HCT116 (cell line): ENCODE measurements around the gene PRLR. TPM values are rescaled to one million over a fixed set of nuclear protein-coding genes. Genes with fewer than 3 reads are reported as not detected.

ENCODE experiments used
- ATAC-seq: fragments of 200-7000 bp; cut with Tn5 transposase; 2 replicates; pipeline ENCODE4 v1.9.1; 2020; ENCODE audit warnings: mild to moderate bottlenecking, moderate library complexity
- BruUV-seq: library from RNA; stranded (reverse); fragments of 400-500 nt; replicated peaks from 2 replicates; lab custom pipeline; 2021; lab: Mats Ljungman, UMichigan
- CTCF ChIA-PET: fragments of 300-600 bp; sonication (Branson Sonifier 250); formaldehyde crosslinking; loops from one replicate; lab custom pipeline; 2021; ENCODE audit warnings: antibody characterized with exemption; lab: Charles Lee
- POLR2A ChIA-PET: fragments of 300-600, 350-600 bp; sonication (Branson Sonifier 250); formaldehyde crosslinking; loops from one replicate; lab custom pipeline; 2021; ENCODE audit warnings: antibody characterized with exemption; lab: Charles Lee
- RAD21 ChIA-PET, 2 experiments: fragments of 300-600 bp; sonication (Branson Sonifier 250); formaldehyde crosslinking; loops; one replicate each; lab custom pipeline; 2023; ENCODE audit warnings: low total read pairs in 2 of 2; ENCODE audit not compliant: uncharacterized antibody in 2 of 2, unreplicated experiment in 2 of 2, low non-redundant PET in 1 of 2; lab: Charles Lee
- DNase-seq: peaks from one replicate; pipeline ENCODE4 v3.0.0-alpha.2; 2010; ENCODE audit warnings: low read depth, low spot score
- H2AFZ ChIP-seq: fragments of 200-600 bp; shearing (Covaris generic), sonication (generic); 2 replicates; pipeline ENCODE4 v1.6.1; 2017; ENCODE audit warnings: low read depth, mixed run types, mixed read lengths, antibody characterized with exemption, low read length; ENCODE audit not compliant: poor library complexity, severe bottlenecking
- H3K27ac ChIP-seq: 2 replicates; pipeline ENCODE4 v1.5.1; 2012; ENCODE audit warnings: low read depth, low read length
- H3K27me3 ChIP-seq: fragments of 200-600 bp; sonication (generic); 2 replicates; pipeline ENCODE4 v1.6.1; 2016; ENCODE audit warnings: mixed run types, low read length, mixed read lengths; ENCODE audit not compliant: insufficient read depth
- H3K36me3 ChIP-seq, 2 experiments: fragments of 200-500 bp in 1 of 2; fragments of 200-600 bp in 1 of 2; sonication (Bioruptor generic) in 1 of 2; sonication (generic) in 1 of 2; 2 replicates each; pipeline versions ENCODE4 v1.5.1 to v1.6.1; 2014 to 2016; ENCODE audit warnings: low read length in 2 of 2, inconsistent platforms in 1 of 2, mixed read lengths in 1 of 2, mixed run types in 1 of 2; ENCODE audit not compliant: insufficient read depth in 2 of 2, control insufficient read depth in 1 of 2
- H3K4me1 ChIP-seq, 2 experiments: fragments of 200-600 bp in 1 of 2; sonication (generic) in 1 of 2; 2 replicates each; pipeline versions ENCODE4 v1.5.1 to v1.6.1; 2012 to 2017; ENCODE audit warnings: low read length in 2 of 2, inconsistent platforms in 1 of 2, mild to moderate bottlenecking in 1 of 2, mixed read lengths in 1 of 2, mixed run types in 1 of 2, moderate library complexity in 1 of 2; ENCODE audit not compliant: insufficient read depth in 2 of 2, control insufficient read depth in 1 of 2
- H3K4me2 ChIP-seq: fragments of 200-600 bp; sonication (generic); 2 replicates; pipeline ENCODE4 v1.6.1; 2017; ENCODE audit warnings: mixed run types, low read length, mixed read lengths
- H3K4me3 ChIP-seq, 2 experiments: fragments of 200-600 bp in 1 of 2; sonication (generic) in 1 of 2; replicated peaks in 1 of 2; 2 replicates each; pipeline ENCODE4 v1.5.1; 2011 to 2016; ENCODE audit warnings: low read length in 2 of 2, control low read depth in 1 of 2, low read depth in 1 of 2, mild to moderate bottlenecking in 1 of 2, mixed read lengths in 1 of 2, mixed run types in 1 of 2
- H3K79me2 ChIP-seq: fragments of 200-600 bp; sonication (generic); 2 replicates; pipeline ENCODE4 v1.6.1; 2017; ENCODE audit warnings: mild to moderate bottlenecking, mixed run types, low read length, moderate library complexity, mixed read lengths; ENCODE audit not compliant: insufficient read depth
- H3K9ac ChIP-seq: fragments of 200-600 bp; sonication (generic); 2 replicates; pipeline ENCODE4 v1.6.1; 2016; ENCODE audit warnings: low read length, mixed read lengths
- H3K9me2 ChIP-seq: fragments of 200-600 bp; sonication (generic), shearing (Covaris generic); 2 replicates; pipeline ENCODE4 v1.6.1; 2017; ENCODE audit warnings: mixed run types, mild to moderate bottlenecking, moderate library complexity; ENCODE audit not compliant: insufficient read depth
- H3K9me3 ChIP-seq, 2 experiments: fragments of 200-500 bp in 1 of 2; fragments of 200-600 bp in 1 of 2; sonication (Bioruptor generic) in 1 of 2; sonication (generic) in 1 of 2; 2 replicates each; pipeline ENCODE4 v1.6.1; 2014 to 2017; ENCODE audit warnings: low read length in 2 of 2, mixed read lengths in 2 of 2, inconsistent platforms in 1 of 2, low read depth in 1 of 2, mild to moderate bottlenecking in 1 of 2, mixed run types in 1 of 2, moderate library complexity in 1 of 2; ENCODE audit not compliant: control insufficient read depth in 1 of 2, insufficient read depth in 1 of 2
- H4K20me1 ChIP-seq: fragments of 200-600 bp; sonication (generic), shearing (Covaris generic); 2 replicates; pipeline ENCODE4 v1.6.1; 2017; ENCODE audit warnings: mixed run types, mild to moderate bottlenecking, moderate library complexity; ENCODE audit not compliant: insufficient read depth
- CTCF ChIP-seq, 3 experiments: fragments of 200-600 bp in 1 of 3; sonication (generic) in 1 of 3; IDR thresholded peaks in 2 of 3; conservative IDR thresholded peaks in 1 of 3; 2 replicates each; pipeline ENCODE4 v1.5.1; 2012 to 2017; ENCODE audit warnings: low read depth in 2 of 3, low read length in 2 of 3, antibody characterized with exemption in 1 of 3, borderline replicate concordance in 1 of 3, control low read depth in 1 of 3, mild to moderate bottlenecking in 1 of 3, mixed read lengths in 1 of 3, mixed run types in 1 of 3, moderate library complexity in 1 of 3; ENCODE audit not compliant: insufficient read depth in 1 of 3
- POLR2A ChIP-seq: IDR thresholded peaks from 2 replicates; pipeline ENCODE4 v1.7.0; 2011; ENCODE audit warnings: borderline replicate concordance; ENCODE audit not compliant: insufficient read depth, insufficient read length; ENCODE audit errors: extremely low read depth
- RAD21 ChIP-seq: IDR thresholded peaks from 2 replicates; pipeline ENCODE4 v1.6.1; 2012; ENCODE audit warnings: low read depth, mild to moderate bottlenecking
- intact Hi-C: fragments of 100-400 bp; cut with micrococcal nuclease; formaldehyde crosslinking; loops from 2 replicates; pipeline ENCODE4 v1.10.0; 2022
- total RNA-seq: library from RNA; stranded (reverse); gene quantifications from one replicate; pipeline ENCODE4 v1.2.1, GENCODE V29; 2021; ENCODE audit not compliant: unreplicated experiment

The PRLR gene
- total RNA-seq, 1 experiment from 2014 or later, result 0.10 TPM

GRCh38 chr5:35089334-35090314, 140.7 kb downstream of the PRLR start:
- DNase-seq, result peak; percentile 21
- no peak overlapping the region for H3K9ac ChIP-seq

More at GRCh38 chr5:35089334-35090314, 140.7 kb downstream of the PRLR start:
- Histone ChIP-seq H3K9me2 (no peaks in the 10 kb centered on the region), H3K9me3 (no peaks in the 10 kb centered on the region), H2AFZ (no peak overlapping the region), H3K4me1 (no peaks in the 10 kb centered on the region), H3K27me3 (peaks cover 24% of the 10 kb centered on the region), H3K27ac (no peak overlapping the region), H3K79me2 (no peaks in the 10 kb centered on the region), H3K4me3 (no peak overlapping the region), H3K4me2 (no peak overlapping the region), H3K36me3 (no peaks in the 10 kb centered on the region), H4K20me1 (no peaks in the 10 kb centered on the region)
- RAD21 ChIA-PET, result no interaction called here
- intact Hi-C loops, result loop anchor here (1.0 to 10.0 kb wide), 4 partner anchors 111 to 837 kb away; no protein-coding TSS in a partner anchor
- TF ChIP-seq POLR2A (no peak), RAD21 (peak; percentile 78), CTCF (IDR thresholded peaks at IDR 0.05 in 2 of 3, conservative IDR thresholded peaks at IDR 0.05 in 1 of 3; ENCODE audit: borderline replicate concordance in 1 of 3, insufficient read depth in 1 of 3, low read depth in 2 of 3, low read length in 2 of 3) (peak; percentile 35 to 72 (median 71); a peak in 5 of 6 replicates)
- CTCF ChIA-PET, result interaction anchor here (1.1 kb wide), 1 partner anchor 837 kb away, joined by 3 read pairs; no protein-coding TSS in a partner anchor
- POLR2A ChIA-PET, result no interaction called here
- BruUV-seq, result no TSS peak
- ATAC-seq, result peak; percentile 81
